HL-60 (cell line): Measurements from ENCODE around the gene AEN. TPM values are rescaled to one million over a fixed set of nuclear protein-coding genes. Genes with fewer than 3 reads are reported as not detected.

ENCODE experiments used
- DNase-seq, 2 experiments: peaks; one replicate each; pipeline ENCODE4 v3.0.0-alpha.2; 2010 to 2020; ENCODE audit warnings: low read depth in 1 of 2, low spot score in 1 of 2
- H3K27ac ChIP-seq: fragments of 250-450 bp; sonication (Bioruptor Pico); replicated peaks from 2 replicates; pipeline ENCODE4 v1.5.1; 2020; ENCODE audit warnings: mild to moderate bottlenecking, moderate library complexity
- H3K27me3 ChIP-seq: fragments of 250-450 bp; sonication (Bioruptor Pico); 2 replicates; pipeline ENCODE4 v1.5.1; 2021; ENCODE audit warnings: mild to moderate bottlenecking, moderate library complexity; ENCODE audit not compliant: insufficient read depth, poor library complexity, severe bottlenecking
- H3K4me3 ChIP-seq: replicated peaks from 2 replicates; pipeline ENCODE4 v1.5.1; 2011; ENCODE audit warnings: mild to moderate bottlenecking, control low read depth, low read length; ENCODE audit not compliant: insufficient read depth
- GABPA ChIP-seq: IDR thresholded peaks from 2 replicates; pipeline ENCODE4 v1.6.1; 2012; ENCODE audit warnings: low read depth
- POLR2AphosphoS5 ChIP-seq: IDR thresholded peaks from 2 replicates; pipeline ENCODE4 v1.6.1; 2012; ENCODE audit warnings: low read depth
- SPI1 ChIP-seq: IDR thresholded peaks from 2 replicates; pipeline ENCODE4 v1.6.1; 2012; ENCODE audit warnings: low read depth, mild to moderate bottlenecking, borderline replicate concordance
- microRNA-seq: library from miRNA; unstranded; fragments of <30 nt; microRNA quantifications from one replicate; pipeline ENCODE4, GENCODE V29; 2018
- TF ChIP-seq, protein P1 (sequence below): IDR thresholded peaks from one replicate; pipeline ENCODE4 v1.5.1; 2011; ENCODE audit warnings: low read length, control low read depth, inconsistent platforms; ENCODE audit not compliant: insufficient read depth
- TF ChIP-seq, protein P2 (sequence below): IDR thresholded peaks from 2 replicates; pipeline ENCODE4 v1.6.1; 2012; ENCODE audit warnings: low read depth; ENCODE audit not compliant: insufficient replicate concordance

AEN gene

DNA sequence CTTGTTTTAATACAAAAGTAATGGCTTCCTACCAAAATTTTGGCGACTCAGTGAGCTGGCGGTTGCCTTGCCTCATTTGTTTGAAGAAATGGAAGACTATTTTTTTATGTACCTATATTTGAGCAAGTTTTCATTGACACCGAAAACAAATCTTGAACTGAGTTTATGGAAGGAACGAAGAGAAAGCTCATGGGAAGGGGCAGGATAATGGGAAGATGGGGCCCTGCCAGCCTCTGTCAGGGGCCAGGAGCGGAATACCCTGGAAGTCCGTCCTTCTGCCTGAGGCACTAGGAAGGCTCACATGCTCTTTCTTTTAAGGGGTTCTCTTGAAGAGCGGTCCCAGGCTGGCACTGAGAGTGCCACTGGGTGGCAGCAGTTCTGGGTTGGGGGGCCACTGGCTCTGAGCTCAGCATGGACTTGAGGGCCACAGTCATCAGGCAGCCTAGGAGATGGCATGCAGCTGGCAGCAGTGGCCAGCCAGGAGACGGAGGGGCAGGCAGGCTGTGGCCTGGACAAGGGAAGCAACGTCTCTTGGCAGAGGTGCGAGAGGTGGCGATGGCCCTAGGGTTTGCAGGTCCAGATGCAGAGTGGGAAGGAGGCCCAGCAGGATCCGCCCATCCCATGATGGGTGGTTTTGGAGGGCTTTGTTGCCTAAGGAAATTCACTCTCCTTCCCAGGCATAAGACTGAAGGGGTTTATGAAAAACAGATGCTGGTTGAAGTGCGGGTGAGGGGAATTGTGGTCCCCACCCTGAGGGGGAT is 59.3 kb downstream of the AEN start:
- DNase-seq = no peak
- Histone ChIP-seq H3K27ac (no peak overlapping the region), H3K4me3 (no peak overlapping the region), H3K27me3 (peaks cover 2% of the 10 kb centered on the region)
- TF ChIP-seq GABPA = no peak
- no peak for TF ChIP-seq SPI1
- TF ChIP-seq, protein P1, sequence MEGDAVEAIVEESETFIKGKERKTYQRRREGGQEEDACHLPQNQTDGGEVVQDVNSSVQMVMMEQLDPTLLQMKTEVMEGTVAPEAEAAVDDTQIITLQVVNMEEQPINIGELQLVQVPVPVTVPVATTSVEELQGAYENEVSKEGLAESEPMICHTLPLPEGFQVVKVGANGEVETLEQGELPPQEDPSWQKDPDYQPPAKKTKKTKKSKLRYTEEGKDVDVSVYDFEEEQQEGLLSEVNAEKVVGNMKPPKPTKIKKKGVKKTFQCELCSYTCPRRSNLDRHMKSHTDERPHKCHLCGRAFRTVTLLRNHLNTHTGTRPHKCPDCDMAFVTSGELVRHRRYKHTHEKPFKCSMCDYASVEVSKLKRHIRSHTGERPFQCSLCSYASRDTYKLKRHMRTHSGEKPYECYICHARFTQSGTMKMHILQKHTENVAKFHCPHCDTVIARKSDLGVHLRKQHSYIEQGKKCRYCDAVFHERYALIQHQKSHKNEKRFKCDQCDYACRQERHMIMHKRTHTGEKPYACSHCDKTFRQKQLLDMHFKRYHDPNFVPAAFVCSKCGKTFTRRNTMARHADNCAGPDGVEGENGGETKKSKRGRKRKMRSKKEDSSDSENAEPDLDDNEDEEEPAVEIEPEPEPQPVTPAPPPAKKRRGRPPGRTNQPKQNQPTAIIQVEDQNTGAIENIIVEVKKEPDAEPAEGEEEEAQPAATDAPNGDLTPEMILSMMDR = no peak
- TF ChIP-seq, protein P2, sequence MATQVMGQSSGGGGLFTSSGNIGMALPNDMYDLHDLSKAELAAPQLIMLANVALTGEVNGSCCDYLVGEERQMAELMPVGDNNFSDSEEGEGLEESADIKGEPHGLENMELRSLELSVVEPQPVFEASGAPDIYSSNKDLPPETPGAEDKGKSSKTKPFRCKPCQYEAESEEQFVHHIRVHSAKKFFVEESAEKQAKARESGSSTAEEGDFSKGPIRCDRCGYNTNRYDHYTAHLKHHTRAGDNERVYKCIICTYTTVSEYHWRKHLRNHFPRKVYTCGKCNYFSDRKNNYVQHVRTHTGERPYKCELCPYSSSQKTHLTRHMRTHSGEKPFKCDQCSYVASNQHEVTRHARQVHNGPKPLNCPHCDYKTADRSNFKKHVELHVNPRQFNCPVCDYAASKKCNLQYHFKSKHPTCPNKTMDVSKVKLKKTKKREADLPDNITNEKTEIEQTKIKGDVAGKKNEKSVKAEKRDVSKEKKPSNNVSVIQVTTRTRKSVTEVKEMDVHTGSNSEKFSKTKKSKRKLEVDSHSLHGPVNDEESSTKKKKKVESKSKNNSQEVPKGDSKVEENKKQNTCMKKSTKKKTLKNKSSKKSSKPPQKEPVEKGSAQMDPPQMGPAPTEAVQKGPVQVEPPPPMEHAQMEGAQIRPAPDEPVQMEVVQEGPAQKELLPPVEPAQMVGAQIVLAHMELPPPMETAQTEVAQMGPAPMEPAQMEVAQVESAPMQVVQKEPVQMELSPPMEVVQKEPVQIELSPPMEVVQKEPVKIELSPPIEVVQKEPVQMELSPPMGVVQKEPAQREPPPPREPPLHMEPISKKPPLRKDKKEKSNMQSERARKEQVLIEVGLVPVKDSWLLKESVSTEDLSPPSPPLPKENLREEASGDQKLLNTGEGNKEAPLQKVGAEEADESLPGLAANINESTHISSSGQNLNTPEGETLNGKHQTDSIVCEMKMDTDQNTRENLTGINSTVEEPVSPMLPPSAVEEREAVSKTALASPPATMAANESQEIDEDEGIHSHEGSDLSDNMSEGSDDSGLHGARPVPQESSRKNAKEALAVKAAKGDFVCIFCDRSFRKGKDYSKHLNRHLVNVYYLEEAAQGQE = no peak
- no peak for TF ChIP-seq POLR2AphosphoS5

- Histone ChIP-seq H3K27me3 (peaks cover 2% of the 10 kb centered on the region), H3K27ac (no peak overlapping the region), H3K4me3 (no peak overlapping the region)
- no peak for DNase-seq
- TF ChIP-seq GABPA (no peak), POLR2AphosphoS5 (no peak), SPI1 (no peak)
- TF ChIP-seq, protein P1 = no peak
- TF ChIP-seq, protein P2 = no peak
These were observed 60.6 kb downstream of the AEN start for GRCh38 chr15:88681610-88682221.

Small RNAs within 50 kb of the gene (microRNA-seq; reads per million reads assigned to microRNA genes)
- gene MIR1179 (1.2 reads per million), gene MIR3529 (not detected), gene MIR7-2 (not detected)
